NCI-H748 treated with DMSO at 0.1 percent for 48 hours (cell line): ENCODE data around the gene KIAA0930.
"Not testable (repeated sequence)": the region's sequence is repeated elsewhere in the genome, so short reads cannot be mapped to it uniquely, and the experiment has no call there.

Experiments
- DNase-seq: peaks from one replicate; lab custom pipeline; 2025; lab: John Stamatoyannopoulos, UW

Gene KIAA0930

DNA sequence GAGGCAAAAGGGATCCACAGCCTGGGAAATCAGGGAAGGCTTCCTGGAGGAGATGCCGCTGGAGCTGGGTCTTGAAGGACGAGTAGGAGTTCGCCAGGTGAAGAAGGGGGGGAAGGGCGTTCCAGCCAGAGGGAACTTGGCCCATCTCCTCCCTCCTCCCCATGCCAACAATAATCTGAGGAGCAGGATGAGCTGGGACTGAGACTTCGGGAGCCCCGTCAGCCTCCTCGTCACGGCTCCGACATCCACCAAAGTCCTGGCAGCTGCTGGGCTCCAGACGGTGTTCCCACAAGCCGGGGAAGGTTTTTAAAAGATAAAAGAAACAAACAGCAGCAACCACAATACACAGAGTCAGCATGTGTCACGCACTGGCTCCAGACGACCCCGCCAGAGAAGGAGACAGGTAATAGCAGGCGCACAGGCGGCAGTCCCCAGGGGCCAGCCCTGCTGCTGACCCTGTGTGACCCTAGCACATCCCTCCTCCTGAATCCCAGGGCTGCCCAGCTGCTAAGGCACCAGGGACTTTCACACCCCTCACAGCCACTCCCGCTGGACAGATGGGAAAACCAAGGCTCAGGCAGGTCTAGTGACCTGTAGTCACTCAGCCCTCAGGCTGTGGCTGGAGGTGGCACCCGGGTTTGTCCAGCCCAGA, 39.7 kb downstream of the KIAA0930 start:
- no peak for DNase-seq

DNA sequence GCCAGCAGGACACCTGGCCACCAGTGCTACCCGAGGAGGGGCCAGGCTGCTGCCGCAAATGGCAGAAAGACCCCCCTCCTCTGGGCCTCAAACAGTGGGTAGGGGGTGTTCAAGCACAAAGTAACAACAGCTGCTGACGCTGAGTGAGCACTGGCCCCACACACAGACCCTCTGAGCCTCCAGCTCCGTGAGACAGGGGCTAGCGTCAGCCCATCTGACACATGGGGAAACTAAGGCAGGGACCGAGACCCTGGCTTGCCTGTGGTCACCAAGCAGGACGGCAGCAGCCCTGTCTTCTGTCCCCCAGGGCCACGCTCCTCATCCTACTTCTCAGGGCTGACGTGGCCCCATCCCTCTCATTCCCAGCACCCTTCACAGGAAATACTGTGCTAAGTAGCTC, 40.5 kb downstream of the KIAA0930 start:
- DNase-seq, result no peak

DNA sequence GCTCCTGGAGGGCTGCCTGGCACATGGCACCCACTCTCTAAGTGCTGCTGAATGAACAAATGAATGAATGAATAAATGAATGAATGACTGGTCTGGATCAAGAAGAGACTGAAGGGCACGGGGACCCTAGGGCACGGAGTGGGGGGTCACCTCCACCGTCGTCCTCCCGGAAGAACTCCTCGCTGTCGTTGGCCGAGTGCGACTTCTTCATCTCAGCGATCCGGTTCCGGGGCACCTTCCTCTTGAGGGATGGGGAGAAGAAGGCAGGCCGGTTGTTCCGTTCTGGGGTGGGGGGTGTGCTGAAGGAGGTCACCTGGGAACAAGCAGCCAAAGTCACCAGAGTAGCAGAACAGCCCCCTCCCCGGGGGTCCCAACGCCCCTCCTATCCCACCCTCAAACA, 41.0 kb downstream of the KIAA0930 start:
- no peak for DNase-seq

DNA sequence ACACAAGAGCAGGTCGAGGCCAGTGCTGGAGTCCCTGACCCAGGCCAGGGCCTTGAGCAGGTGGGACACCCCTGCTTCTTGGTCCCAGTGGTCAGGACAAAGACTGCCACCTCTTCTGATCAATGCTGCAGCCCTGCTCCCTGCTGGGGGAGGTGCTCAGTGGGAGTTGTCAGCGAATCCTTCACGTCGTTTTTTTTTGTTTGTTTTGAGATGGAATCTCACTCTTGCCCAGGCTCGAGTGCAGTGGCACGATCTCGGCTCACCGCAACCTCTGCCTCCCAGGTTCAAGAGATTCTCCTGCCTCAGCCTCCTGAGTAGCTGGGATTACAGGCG, 42.3 kb downstream of the KIAA0930 start:
- no peak for DNase-seq

DNA sequence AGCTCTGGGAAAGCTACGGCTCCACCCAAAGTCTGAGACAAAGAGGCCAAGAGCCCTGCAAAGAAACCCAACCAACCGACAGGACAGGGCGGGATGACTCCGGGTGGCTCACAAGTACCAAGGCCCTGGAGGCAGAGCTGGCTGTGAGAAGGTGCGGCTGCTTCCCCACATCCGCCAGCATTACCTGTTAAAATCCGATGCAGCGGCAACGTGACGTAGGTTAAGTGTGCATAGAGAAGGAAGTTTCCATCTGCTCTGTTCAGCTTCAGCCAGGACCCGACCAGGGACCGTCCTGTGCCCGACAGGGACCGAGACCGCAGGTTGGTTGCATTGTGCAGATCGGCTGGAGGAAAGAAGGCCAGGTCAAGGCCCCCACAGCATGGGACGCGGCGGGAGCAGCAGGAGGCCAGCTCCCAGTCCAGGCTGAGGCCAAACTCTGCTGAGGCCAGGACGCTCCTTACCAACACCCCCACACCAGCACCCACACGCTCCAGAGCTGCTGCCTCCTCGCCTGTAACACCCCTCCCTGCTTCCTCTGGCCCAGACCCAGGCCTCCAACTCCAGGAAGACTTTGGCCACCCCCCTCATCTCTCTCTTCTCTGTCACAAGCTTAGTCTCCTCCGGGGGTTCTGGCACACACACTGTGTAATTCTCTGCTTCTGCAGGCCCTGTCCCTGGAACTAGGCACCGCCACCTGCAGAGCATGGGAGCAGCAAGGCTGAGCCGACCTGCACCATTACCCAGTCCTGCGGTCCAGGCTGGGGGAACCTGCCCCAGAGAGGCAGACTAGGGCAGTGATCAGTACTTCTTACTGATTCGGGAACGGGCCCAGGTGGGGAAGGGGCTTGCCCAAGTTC, 42.9 kb downstream of the KIAA0930 start:
- no peak for DNase-seq

DNA sequence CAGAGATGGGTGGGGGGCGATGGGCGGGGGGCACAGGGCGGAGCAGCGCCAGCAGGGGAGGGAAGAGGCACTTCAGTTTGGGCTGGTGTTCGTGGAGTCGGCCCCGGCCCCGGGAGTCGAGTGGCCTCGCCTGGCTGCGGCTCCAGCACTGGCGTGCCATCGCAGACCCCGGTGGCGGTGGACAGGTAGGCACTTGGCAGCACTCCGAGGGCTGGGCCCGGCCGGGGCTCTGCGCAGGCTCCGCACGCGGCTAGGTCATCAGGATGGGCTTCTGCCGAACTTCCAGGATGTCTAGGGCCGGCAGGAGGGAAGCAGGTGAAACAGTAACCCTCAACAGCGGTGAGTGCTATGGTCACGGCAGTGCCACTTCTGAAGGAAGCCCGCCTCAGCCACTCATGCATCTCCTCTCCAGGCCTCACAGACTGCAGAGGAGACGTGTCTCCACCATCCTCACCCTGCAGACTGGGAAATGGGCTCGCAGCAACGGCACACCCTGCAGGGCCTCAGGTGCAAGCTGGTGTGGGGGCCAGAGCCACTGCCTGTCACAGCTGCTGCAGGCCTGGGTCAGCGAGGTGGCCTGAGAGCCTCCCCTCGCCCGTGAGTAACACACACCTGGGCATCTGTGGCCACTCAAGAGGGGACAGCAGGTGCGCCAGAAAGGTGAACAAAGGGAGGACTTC, 43.6 kb downstream of the KIAA0930 start:
- no peak for DNase-seq

DNA sequence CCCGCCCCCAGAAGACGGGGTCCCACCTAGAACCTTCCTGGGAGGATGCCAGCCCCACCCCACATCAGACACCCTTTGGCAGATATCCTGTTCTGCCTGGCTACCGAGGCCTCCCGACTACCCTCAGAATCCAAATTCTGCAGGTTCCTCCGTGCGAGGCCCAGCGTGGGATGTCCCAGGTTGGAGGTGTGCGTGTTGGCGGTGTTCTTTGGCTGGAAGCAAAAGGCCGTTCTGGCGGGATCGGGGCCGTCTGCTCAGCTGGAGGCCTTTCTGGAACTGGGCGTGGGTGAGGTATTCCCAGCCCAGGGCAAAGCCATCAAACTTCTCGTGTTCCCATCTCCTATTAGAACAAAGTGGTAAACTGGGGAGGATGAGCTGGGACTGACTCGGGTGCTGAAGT, 44.4 kb downstream of the KIAA0930 start:
- DNase-seq, result no peak

DNA sequence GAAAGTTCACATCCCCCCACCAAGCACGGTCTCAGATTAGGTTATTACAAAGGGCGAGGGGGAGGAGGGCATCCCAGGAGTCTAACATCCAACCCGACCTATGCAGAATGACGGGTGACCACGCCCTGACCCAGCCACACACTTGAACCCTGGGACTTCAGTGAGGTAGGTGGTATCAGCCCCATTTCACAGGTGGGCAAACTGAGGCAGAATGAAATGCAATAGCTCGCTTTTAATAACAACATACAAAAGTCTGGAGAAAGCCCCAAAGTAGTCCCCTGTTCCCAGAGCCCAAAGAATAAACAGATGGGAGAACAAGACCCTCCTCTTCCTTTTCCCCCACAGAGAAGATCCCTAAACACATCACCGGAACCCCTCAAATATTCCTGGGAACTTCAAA, 45.1 kb downstream of the KIAA0930 start:
- no peak for DNase-seq

DNA sequence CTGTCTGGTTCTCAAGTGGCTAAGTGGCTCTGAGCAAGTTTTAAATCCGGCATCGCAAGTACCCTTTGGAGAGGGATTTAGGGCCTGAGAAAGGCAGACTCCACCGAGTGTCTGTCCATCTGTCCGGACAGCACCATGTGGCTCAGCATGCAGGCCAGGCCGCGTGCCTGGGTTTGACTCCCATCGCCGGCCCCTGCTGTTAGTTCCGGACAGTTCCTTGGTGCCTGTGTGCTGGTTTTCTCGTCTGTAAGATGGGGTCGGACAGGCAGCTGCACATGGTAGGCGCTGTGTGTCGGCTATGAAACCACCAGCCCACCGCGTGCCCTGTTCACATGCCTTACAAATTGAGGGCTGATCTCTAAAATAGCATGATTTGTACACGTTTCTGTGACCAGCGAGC, 46.0 kb downstream of the KIAA0930 start:
- no peak for DNase-seq

DNA sequence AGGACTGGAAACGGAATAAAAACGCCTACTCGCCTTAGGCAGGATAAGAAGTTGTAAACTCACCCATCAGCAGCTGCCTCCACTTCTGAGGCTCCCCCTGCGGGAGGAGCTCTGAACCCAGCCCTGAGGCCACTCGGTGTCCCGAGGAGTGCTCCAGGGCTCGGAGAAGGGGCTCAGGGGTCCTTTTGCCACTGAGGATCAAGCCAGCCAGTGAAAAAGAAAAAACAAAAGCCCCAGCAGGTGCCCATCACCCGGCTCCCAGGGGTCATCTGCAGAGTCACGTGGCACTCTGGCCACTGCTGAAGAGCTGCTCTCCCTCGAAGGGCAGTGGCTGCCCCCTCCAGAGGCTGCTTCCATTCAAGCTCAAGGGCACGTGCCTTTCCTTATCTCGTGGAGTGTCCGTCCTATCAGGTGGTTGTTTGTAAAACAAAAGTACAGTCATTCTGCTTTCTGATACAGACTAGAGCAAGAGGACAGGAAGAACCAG, 48.0 kb downstream of the KIAA0930 start:
- DNase-seq, result no peak

DNA sequence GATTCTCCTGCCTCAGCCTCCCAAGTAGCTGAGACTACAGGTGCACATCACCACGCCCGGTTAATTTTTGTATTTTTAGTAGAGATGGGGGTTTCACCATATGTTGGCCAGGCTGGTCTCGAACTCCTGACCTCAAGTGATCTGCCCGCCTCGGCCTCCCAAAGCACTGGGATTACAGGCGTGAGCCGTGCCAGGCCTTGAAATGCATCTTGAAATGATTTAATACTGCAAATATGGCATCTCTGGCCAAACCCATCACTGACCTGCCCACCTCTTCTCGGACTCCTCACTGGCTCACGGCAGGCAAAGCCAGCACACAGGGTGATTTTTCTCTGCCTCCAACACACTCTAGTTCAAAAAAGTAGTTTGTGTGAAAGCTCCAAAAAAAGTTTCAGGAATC, 48.9 kb downstream of the KIAA0930 start:
- DNase-seq, result not testable (repeated sequence)

DNA sequence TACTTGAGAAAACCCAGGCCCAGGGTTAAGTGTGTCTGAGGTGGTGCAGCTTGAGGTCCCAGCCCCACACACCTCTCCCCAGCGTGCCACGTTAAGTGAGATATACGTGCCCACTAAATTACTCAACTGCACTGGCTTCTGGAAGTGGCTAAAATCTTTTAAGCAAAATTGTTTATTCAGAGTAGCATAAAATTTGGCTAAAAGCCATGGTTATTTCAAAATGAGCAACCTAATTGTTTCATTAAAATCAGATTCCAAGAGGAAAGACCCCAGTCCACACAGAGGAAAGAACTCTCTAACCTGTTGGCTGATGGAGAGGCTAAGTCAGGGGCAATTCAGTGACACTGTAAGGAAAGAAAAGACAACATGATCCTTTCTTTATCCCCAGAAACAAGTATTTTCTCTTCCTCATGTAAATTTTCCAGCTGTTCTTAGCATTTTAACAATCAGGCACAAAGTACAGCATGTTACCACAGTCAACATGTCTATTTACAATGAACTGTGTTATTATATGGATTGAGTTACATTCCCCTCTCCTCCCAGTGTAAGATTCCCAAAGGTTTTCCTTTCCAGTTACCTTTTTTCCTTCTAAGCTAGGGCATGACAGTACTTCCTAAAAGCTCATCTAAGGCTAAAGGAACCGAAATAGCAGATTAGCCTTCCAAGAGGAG, 50.4 kb downstream of the KIAA0930 start:
- no peak for DNase-seq

DNA sequence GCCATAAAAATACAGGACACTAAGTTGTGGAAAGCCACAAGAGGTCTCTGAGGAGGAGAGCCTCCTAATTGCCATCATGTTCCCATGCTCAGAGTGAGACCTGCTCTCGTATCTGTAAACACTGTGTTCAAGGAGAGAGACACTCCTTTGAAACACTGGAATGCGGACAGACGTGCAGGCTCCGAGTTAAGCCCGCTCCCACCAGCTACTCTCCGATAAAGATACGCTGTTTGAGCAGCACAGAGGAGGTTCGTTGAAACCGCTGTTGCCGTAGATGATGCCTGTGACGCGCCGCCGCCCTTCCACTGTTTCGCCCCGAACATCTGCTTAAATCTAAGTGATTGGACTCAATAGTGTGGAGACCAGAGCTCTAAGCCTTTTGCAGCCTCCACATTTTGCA, 51.9 kb downstream of the KIAA0930 start:
- DNase-seq, result no peak

DNA sequence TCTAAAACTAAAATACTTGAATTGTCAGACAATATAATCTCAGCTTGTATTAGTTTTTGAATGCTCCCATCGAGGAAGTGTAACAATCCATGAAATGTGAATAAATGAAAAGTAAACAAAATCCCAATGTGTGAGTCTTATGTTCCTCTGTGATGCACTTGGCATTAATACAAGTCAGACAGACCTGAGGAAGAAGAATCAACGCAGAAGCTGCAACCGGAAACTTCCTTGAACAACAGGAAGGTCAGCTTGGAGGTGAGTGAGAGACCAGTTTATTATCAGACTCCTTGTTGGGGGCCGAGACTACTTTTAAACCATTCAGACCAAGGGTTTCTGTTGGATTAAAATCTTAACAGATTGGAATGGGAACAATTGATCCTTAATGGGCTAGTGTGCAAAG, 52.8 kb downstream of the KIAA0930 start:
- DNase-seq, result no peak

DNA sequence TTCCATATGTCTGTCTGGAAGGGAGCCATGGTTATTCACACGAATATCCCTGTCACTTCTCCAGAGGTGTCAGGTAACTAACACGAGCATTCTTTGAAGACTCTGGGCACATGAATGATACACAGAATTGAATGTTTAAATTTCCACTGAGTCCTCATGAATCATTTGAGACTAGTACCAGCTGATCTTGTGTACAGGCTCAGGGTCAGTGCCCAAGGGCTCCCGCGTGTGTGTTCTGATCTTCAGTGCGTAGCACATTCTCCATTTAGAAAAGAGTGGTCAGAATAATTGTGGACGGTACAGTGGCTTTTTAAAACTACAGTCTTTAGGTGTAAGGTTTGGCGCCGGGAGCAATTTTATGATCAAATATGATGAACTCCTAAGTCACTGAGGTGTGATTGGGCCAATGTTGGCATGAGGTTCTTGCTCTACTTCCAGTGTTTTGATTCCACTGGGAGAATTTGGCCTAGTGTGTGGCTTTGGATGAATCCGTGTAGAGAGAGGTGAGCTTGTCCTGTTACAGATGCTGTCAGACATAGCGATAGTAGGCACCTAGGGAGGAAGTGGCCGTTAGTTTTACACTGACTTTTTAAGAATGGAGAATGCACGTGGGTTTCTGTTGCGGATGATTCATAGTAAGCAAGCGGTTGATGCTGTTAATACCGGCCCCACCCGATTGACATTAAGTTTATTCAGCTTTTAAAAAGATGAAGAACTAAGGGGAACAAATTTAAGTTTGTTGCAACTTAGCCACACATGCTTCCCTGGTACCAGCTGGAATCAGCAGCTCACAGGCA, 54.8 kb downstream of the KIAA0930 start:
- no peak for DNase-seq

DNA sequence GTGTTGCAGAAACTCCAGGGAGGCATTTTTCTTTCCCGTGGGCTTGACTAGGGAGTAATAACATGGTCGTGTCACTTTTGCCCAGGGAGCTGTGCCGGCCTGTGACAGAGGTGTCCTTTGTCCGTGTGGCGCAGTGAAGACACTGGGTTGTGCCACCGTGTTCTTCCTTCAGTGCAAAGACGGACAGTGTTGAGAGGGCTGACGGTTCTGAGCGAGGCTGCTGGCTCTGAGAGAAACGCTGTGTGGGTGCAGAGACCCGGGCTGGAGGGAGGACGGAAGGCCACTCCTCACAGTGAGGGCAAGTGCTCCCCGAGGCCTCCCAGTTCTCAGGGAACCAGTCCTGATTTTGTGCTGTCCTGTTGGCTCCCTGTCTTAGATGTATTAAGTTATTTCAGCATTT, 56.7 kb downstream of the KIAA0930 start:
- no peak for DNase-seq

DNA sequence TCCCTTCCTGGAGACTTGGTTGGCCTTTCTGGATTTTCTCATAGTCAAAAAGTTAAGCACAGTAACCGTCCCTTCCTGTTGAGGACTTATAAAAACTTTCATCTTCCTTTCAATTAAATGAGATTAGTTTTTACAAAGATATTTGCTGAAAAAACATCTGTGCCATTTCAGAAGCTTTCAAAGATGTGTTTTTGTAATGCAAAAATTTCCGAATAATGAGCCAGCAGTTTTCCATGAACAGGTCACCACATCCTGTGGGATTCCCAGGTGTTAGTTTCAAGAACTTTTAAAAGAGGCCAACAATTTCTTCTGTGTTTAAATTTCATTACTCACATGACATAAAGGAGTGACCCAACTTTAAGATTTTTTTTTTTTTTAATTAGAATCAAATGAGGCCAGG, 58.9 kb downstream of the KIAA0930 start:
- DNase-seq, result no peak

DNA sequence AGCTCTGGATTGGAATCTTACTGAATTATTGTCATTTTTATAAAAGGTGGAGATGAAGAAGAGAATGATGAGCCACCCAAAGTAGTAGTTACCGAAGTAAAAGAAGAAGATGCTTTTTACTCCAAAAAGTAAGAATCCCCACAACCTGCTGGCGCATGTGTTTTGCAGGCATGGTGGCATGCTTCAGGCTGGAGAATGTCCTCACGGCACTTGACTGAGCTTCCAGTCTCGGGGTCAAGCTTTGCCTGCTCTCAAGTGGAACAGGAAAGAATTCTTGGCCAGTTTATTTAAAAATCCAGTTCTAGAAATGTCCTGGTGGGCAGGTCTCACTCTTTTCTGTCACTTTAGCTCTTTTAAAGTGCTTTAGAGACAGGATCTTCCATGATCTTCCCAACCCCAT, 59.5 kb downstream of the KIAA0930 start:
- DNase-seq, result no peak

DNA sequence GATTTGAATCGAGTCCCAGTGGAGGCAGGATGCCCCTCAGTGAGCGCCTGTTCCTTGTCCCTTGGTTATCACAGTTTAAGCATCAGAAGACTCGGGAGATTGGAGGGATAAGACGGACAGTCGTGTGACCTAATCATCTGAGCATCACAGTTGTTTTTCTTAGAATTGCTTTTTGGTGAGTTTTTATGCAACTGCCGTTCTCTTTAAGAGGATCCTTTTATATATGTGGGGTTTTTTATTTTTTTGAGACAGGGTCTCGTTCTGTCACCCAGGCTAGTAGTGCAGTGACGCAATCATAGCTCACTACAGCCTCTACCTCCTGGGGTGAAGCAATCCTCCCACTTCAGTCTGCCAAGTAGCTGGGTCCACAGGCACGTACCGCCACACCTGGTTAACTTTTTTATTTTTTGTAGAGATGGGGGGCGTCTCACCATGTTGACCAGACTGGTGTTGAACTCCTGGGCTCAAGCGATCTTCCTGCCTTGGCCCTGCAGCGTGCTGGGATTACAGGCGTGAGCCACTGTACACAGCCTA, 60.5 kb downstream of the KIAA0930 start:
- DNase-seq, result no peak

DNA sequence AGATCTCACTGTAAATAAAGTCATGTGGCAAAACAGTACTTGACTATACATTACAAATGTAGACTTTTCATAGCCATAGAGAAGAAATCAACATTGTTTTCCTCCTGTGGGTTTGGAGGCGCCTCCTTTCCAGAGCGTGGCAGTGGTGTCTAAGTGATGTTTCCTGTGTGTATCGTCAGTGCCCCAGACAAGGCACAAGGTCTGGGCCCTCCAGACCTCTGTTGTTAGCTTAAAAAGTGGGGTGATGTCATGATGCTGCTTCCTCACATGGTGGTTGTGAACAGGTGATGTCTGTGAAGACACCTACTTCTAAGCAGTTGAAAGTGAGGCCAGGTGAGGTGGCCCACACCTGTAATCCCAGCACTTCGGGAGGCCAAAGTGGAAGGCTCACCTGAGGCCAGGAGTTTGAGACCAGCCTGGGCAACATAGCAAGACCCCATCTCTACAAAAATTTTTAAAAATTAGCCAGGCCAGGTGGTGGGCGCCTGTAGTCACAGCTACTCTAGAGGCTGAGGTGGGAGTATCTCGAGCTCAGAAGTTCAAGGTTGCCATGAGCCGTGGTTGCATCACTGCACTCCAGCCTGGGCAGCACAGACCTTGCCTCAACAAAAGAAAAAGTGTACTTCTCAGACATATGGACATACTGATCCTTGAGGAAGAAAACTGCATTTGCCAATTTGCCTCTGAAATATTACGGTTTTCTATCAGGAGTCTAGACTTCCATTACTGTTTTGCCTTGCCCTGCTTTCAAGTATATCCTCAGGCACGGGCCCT, 61.2 kb downstream of the KIAA0930 start:
- DNase-seq, result no peak
